ENCODE data around the gene RAD51AP1.

Gene RAD51AP1

DNA sequence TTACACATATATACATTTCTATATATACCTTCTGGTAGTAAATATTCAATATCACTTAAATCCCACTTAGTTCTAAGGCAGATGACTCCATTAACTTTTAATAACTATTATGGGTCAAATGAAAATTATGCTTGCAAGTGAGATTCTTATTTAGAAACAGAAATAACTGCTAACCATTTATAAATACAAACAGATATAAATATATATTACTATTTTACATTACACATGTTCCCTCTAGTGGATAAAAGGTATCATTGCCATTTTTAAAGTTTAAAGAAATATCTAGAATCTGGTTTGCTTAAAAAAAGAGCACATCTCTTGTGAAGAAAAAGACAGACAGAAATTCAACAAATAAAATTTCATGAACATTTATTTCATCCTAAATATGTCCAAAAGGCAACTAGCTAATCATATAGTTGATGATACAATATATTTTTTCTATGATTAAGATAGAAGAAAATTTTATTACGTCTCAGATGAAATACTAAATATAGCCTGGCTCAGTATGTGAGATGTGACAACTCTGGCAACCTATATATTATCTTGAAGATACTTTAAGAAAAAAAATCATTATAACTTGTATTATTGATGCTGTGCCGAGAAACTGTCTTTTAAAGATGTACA lies 11.7 kb upstream of the RAD51AP1 start:
- Histone ChIP-seq H3K36me3 (peaks cover 20% of the 10 kb centered on the region), H3K27ac (no peak overlapping the region), H3K9me3 (ENCODE audit: severe bottlenecking) (no peaks in the 10 kb centered on the region), H3K27me3 (ENCODE audit: insufficient read depth, low read depth, severe bottlenecking) (no peaks in the 10 kb centered on the region), H3K4me3 (ENCODE audit: low read depth, low read length) (no peak overlapping the region)
- TF ChIP-seq, protein P1, sequence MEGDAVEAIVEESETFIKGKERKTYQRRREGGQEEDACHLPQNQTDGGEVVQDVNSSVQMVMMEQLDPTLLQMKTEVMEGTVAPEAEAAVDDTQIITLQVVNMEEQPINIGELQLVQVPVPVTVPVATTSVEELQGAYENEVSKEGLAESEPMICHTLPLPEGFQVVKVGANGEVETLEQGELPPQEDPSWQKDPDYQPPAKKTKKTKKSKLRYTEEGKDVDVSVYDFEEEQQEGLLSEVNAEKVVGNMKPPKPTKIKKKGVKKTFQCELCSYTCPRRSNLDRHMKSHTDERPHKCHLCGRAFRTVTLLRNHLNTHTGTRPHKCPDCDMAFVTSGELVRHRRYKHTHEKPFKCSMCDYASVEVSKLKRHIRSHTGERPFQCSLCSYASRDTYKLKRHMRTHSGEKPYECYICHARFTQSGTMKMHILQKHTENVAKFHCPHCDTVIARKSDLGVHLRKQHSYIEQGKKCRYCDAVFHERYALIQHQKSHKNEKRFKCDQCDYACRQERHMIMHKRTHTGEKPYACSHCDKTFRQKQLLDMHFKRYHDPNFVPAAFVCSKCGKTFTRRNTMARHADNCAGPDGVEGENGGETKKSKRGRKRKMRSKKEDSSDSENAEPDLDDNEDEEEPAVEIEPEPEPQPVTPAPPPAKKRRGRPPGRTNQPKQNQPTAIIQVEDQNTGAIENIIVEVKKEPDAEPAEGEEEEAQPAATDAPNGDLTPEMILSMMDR (IDR thresholded peaks at IDR 0.05; ENCODE audit: low read depth, low read length) = no peak
- no peak for DNase-seq

DNA sequence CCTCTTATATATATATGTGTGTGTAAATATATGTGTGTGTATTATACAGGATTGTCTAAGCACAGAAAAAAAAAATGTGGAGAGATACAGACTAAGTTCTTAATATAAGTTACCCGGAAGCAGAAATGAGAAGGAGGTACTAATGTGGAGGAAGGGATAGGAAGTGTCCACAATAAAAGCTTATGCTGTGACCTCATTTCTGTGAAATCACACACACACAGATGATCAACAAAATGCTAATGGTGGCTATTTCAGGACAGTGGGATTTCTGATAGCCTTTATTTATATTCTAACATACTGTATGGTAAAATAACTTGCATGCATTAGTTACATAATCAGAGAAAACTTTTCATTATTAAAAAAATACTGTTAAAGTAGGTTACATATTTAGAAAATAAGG lies 8.5 kb upstream of the RAD51AP1 start:
- TF ChIP-seq, protein P1 (IDR thresholded peaks at IDR 0.05; ENCODE audit: low read depth, low read length) = no peak

DNA sequence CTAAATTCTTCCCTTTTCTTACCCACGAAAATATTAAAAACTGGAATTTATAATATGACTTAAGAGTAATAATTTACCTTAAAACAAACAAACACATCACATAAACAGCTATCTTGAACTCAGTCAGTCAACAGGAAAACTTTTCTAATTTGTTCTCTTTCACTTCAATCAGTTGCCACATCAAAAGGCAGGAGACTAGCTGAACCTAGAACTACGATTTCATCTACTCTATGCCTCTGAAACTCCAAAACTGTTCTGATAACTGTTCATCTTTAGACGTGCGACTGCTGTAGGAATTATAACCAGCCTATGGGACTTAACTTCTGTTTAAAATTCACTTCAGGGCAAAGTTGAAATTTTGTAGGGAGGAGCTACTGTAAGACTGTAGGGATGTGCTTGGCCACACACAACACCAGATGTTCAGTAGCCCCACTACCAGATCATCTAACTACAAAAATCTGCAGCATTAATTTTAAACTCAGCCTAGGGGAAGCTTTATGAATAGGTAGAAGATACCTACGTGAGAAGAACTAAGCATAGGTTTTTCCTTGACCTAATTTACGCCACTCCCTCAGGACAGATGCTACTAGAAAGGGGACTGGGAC lies 7.6 kb upstream of the RAD51AP1 start:
- no peaks in the 10 kb centered on the region for H3K9me3 ChIP-seq (ENCODE audit: severe bottlenecking)
- H3K27me3 ChIP-seq (ENCODE audit: insufficient read depth, low read depth, severe bottlenecking) = no peaks in the 10 kb centered on the region
- H3K4me3 ChIP-seq (ENCODE audit: low read depth, low read length) = no peak overlapping the region
- H3K27ac ChIP-seq = no peak overlapping the region
- H3K36me3 ChIP-seq = peaks cover 23% of the 10 kb centered on the region
- TF ChIP-seq, protein P1 (IDR thresholded peaks at IDR 0.05; ENCODE audit: low read depth, low read length) = no peak
- no peak for DNase-seq

More for the DNA sequence above, 8.5 kb upstream of the RAD51AP1 start:
- Histone ChIP-seq H3K27me3 (ENCODE audit: insufficient read depth, low read depth, severe bottlenecking) (no peaks in the 10 kb centered on the region), H3K27ac (no peak overlapping the region), H3K9me3 (ENCODE audit: severe bottlenecking) (no peaks in the 10 kb centered on the region), H3K4me3 (ENCODE audit: low read depth, low read length) (no peak overlapping the region), H3K36me3 (peaks cover 23% of the 10 kb centered on the region)
- DNase-seq = no peak

DNA sequence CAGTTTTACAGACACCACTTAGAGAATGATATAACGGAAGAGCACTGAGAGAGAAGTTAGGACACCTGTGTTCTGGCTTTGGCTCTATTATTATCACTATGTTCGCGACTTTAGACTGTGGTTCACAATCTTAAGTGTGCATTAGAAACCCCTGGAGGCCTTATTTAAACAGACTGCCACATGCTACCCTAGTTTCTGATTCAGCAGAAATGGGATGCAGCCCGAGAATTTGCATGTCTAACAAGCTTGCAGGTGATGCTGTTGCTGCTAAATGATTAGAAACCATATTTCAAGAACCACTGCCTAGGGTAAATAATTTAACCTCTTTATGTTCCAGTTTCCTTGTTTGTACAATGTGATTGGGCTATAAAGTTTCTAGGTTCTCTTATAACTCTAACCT lies 3.6 kb upstream of the RAD51AP1 start:
- Histone ChIP-seq H3K27me3 (ENCODE audit: insufficient read depth, low read depth, severe bottlenecking) (no peaks in the 10 kb centered on the region), H3K4me3 (ENCODE audit: low read depth, low read length) (no peak overlapping the region), H3K36me3 (peaks cover 25% of the 10 kb centered on the region), H3K9me3 (ENCODE audit: severe bottlenecking) (no peaks in the 10 kb centered on the region), H3K27ac (no peak overlapping the region)
- no peak for DNase-seq
- TF ChIP-seq, protein P1 (IDR thresholded peaks at IDR 0.05; ENCODE audit: low read depth, low read length) = no peak

DNA sequence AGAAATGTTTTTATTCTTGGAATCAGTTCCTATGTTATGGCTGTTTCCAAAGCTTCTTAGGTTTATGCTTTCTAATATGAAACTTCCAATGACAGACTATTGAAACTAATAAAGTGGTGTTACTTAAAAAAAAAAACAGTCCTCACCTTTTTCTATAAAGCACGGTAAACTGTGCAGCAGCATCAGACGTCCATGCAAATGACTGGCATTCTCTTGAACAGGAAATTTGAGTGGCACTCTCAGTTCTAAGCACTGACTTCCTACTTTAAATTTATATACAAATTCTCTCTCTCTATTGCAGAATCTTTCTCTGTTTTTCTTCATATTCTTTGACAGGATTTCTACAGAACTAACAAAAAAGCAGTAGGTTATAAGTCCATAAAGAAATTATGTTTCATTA lies 2.8 kb upstream of the RAD51AP1 start:
- H3K9me3 ChIP-seq (ENCODE audit: severe bottlenecking) = no peaks in the 10 kb centered on the region
- no peak overlapping the region for H3K4me3 ChIP-seq (ENCODE audit: low read depth, low read length)
- TF ChIP-seq, protein P1 (IDR thresholded peaks at IDR 0.05; ENCODE audit: low read depth, low read length) = no peak
- H3K36me3 ChIP-seq = peaks cover 27% of the 10 kb centered on the region
- H3K27ac ChIP-seq = no peak overlapping the region
- no peak for DNase-seq
- no peaks in the 10 kb centered on the region for H3K27me3 ChIP-seq (ENCODE audit: insufficient read depth, low read depth, severe bottlenecking)

Measured in WERI-Rb-1 (cell line).